GM23248 (cell line): Measurements from ENCODE around the gene WDTC1.

Experiments
- EZH2 ChIP-seq: fragments of 200-600 bp; sonication (generic); IDR thresholded peaks from 2 replicates; pipeline ENCODE4 v1.6.1; 2018; ENCODE audit warnings: antibody characterized with exemption, mild to moderate bottlenecking; ENCODE audit not compliant: insufficient read depth, poor library complexity, severe bottlenecking
- EZH2phosphoT487 ChIP-seq: fragments of 200-600 bp; sonication (generic); IDR thresholded peaks from 2 replicates; pipeline ENCODE4 v1.6.1; 2018; ENCODE audit warnings: antibody characterized with exemption, moderate library complexity, mild to moderate bottlenecking, low read depth; ENCODE audit not compliant: insufficient read depth

DNA sequence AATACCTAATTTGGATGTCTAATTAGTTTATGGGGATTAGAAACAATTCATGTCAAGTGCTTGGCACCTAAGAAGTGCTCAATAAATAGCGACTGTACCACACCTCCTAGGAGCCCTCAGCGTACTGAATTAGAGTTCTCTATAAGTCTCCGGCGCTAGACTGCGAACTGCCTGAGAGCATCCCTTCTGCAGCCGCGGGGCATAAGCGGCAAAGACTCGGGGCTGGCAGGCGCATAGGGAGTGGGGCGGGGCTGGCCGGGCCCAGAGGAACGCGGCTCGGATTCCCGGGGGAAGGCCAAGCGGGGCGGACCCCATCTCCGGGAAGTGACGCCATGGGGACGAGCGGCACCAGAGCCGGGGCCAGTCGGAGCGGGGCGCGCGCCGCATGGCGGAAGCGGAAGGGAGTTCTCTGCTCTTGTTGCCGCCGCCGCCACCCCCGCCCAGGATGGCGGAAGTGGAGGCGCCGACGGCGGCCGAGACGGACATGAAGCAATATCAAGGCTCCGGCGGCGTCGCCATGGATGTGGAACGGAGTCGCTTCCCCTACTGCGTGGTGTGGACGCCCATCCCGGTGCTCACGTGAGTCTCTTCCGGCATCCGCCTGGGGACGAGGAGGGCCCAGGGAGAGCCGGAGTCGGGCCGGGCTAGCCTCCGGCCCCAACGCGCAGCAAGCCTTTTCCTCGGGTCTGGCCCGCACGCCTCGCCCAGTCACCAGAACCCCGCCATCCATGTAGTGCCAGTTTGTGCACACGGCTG is 87.6 kb downstream of the WDTC1 start, which contains the start of gene TMEM222:
- TF ChIP-seq EZH2 (no peak), EZH2phosphoT487 (no peak)
